Measurements from ENCODE around the gene IFNL3.

DNA sequence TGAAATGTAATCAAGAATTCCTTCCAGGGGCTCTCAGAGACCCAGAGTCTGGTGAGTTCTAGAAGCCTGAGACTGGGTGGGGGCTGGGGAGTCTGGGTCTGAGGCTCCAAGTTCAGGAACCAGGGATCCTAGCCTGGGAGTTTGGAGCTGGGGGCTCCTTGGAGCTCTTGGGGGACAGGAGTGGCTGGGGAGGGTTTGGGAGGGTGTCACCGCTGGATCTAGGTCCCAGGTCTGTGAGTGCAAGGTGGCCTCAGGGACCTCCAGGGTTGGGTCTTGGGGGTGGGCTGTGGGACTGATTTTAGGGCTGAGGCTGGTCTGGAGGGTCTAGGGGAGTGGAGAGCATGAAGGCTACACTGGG lies 41.8 kb downstream of the IFNL3 start:
- TF ChIP-seq, protein P1, sequence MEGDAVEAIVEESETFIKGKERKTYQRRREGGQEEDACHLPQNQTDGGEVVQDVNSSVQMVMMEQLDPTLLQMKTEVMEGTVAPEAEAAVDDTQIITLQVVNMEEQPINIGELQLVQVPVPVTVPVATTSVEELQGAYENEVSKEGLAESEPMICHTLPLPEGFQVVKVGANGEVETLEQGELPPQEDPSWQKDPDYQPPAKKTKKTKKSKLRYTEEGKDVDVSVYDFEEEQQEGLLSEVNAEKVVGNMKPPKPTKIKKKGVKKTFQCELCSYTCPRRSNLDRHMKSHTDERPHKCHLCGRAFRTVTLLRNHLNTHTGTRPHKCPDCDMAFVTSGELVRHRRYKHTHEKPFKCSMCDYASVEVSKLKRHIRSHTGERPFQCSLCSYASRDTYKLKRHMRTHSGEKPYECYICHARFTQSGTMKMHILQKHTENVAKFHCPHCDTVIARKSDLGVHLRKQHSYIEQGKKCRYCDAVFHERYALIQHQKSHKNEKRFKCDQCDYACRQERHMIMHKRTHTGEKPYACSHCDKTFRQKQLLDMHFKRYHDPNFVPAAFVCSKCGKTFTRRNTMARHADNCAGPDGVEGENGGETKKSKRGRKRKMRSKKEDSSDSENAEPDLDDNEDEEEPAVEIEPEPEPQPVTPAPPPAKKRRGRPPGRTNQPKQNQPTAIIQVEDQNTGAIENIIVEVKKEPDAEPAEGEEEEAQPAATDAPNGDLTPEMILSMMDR (IDR thresholded peaks at IDR 0.05; ENCODE audit: insufficient read depth, low read depth, low read length): no peak
- no peak for TF ChIP-seq EZH2 (IDR thresholded peaks at IDR 0.05; ENCODE audit: insufficient read depth, low read length)

Data from astrocyte (in vitro differentiated cells and primary cell).